HG03175 (cell line): ENCODE results near the gene COL11A1.
"Not testable (repeated sequence)": the region's sequence is repeated elsewhere in the genome, so short reads cannot be mapped to it uniquely, and the experiment has no call there.

Source experiments
- ATAC-seq: cut with Tn5 transposase; IDR thresholded peaks from one replicate; pipeline ENCODE4 v1.9.1; 2021; ENCODE audit warnings: mild to moderate bottlenecking, moderate library complexity; ENCODE audit not compliant: unreplicated experiment

The COL11A1 gene

DNA sequence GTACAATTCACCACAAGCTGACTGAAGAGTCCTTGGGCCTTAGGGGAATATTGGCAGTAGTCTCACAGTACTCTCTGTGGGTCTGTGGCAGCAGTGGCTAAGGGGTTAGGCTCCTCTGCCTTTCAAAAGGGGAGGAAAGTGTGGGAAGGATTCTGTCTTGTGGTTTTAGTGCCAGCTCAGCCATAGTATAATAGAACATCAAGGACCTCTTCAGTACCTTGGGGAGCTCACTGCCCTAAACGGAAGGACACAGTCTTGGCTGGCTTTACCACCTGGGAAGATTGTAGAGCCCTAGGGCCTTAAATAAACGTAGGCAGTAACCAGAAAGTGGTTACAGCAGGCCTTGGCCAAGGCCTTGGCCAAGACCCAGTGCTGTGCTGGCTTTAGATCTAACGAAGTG, 265.7 kb downstream of the COL11A1 start:
- ATAC-seq: no peak

DNA sequence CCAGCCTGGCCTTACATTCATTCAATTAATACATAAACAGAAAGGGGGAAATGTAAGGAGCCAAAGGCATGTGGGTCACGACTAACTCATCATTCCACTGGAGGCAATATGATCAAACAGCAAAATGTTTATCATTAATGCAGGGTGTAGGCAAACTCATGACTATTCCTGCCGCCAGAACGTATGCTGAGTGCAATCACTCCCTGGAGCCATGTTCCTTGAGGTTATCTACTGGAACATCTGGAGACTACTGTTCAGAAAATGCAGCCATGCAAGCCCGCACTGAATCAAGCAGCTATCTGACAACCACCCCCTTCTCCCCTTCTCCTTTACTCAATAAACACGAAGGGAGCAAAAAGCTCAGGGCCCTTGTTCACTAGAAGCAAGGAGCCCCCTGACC, 267.6 kb downstream of the COL11A1 start:
- no peak for ATAC-seq

DNA sequence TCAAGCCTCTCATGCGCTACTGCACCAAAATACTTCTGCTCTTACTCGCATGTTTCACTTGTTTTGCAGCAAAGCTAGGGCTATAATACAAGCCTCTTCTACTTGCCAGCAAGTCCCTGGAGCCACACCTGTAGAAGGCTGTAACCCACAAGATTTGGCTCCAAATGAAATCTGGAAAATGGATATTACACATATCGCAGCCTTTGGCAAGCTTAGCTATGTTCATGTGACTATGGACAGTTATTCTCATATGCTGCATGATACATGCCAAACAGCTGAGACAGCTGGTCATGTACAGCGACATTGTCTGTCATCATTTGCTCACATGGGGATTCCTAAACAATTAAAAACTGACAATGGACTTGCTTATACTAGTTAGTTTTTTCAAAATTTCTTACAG, 270.3 kb downstream of the COL11A1 start:
- no peak for ATAC-seq

DNA sequence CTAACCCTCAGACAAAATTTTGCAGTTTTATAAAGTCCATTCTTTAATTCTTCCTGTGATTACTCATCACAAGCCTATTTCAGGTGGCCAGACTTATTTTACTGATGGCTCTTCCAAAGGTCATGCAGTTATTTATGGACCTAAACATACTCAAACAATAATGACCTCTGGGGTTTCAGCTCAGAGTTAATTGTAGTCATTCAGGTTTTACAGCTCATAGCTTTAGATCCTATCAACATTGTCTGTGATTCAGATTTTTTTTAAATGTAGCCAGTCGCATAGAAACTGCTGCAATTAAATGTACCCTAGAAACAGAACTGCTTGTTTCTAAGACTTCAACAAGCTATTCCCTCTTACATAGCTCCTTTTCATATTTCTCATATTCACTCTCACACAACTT, 270.8 kb downstream of the COL11A1 start:
- ATAC-seq: no peak

DNA sequence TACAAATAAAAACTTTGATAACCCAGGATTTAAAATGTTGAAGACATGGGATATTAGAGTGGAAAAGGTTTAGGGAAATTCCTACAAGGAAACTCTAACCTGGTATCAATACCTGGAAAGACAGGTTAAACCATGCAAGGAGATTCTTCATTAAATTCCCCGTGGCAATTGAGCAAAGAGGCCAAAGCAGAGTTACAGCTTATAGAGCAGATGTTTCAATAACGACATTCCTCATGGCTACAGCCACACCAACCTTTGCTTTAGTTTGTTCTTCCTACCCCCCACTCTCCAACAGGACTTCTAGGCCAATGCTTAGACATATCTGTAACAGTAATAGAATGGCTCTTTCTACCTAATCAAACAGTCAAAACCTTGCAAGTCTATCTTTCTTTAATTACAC, 271.3 kb downstream of the COL11A1 start:
- no peak for ATAC-seq

DNA sequence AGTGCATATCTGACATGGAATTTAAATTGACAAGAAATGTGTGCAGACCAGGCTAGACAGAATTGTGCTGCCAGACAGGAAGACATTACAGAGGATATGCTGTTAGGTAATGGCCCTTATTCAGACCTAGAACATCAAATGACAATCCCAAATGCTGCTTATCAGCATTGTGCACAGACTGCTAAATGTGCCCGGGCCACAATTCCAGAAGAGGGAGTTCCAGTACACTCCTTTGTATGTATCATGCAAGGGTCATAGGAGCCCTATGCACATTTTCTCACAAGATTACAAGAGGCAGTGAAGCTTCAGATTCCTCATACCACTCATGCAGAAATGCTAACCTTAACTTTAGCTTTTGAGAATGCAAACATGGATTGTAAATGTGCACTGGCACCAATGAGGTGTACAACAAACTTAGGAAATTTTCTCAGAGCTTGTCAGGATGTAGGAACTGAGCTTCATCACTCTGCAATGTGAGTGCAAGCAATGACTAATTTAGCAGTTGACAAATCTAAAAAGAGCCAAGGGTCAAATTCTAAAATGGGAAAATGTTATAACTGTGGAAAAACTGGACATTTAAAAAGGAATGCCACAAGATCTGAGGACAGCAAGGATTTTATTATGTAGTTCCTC, 273.5 kb downstream of the COL11A1 start:
- no peak for ATAC-seq

DNA sequence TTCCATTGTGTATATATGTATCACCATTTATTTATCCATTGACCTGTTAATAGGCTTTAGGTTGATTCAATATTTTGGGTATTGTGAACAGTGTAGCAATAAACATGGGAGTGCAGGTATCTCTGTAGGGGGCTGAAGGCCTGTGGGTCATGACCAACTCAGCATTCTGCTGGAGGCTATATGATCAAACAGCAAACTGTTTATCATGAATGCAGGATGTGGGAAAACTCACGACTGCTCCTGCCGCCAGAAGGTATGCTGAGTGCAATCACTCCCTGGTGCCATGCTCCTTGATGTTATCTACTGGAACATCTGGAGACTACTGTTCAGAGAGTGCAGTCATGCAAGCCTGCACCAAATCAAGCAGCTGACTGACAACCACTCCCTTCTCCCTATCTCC, 275.2 kb downstream of the COL11A1 start:
- no peak for ATAC-seq

DNA sequence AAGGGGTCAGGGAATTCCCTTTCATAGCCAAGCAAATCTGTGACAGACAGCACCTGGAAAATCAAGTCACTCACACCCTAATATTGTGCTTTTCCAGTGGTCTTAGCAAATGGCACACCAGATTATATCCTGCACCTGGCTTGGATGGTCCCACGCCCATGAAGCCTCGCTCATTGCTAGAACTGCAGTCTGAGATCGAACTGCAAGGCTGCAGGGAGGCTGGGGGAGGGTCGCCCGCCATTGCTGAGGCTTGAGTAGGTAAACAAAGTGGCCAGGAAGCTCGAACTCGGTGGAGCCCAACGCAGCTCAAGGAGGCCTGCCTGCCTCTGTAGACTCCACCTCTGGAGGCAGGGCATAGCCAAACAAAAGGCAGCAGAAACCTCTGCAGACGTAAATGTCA, 281.6 kb downstream of the COL11A1 start:
- ATAC-seq: not testable (repeated sequence)
